DMS79 treated with DMSO at 0.1 percent for 48 hours (cell line): ENCODE measurements around the gene PHOX2B.
A peak's percentile ranks its signal among the peaks of the same experiment; 100 is the strongest.
"Not testable (repeated sequence)": the region's sequence is repeated elsewhere in the genome, so short reads cannot be mapped to it uniquely, and the experiment has no call there.

Experiments used
- DNase-seq: peaks from one replicate; lab custom pipeline; 2025; lab: John Stamatoyannopoulos, UW

Gene PHOX2B

GRCh38 chr4:41748074-41748570, 403 bp downstream of the PHOX2B start:
- no peak for DNase-seq

- no peak for DNase-seq
These were observed 1.1 kb downstream of the PHOX2B start for GRCh38 chr4:41747230-41748055.

GRCh38 chr4:41746440-41747229, 1.9 kb downstream of the PHOX2B start:
- DNase-seq, result no peak

GRCh38 chr4:41746025-41746439, 2.5 kb downstream of the PHOX2B start:
- no peak for DNase-seq

GRCh38 chr4:41745292-41746024, 3.1 kb downstream of the PHOX2B start:
- DNase-seq, result no peak

- no peak for DNase-seq
These were observed 3.8 kb downstream of the PHOX2B start for GRCh38 chr4:41744572-41745291.

- DNase-seq, result no peak
These were observed 7.2 kb downstream of the PHOX2B start for GRCh38 chr4:41741354-41741753.

GRCh38 chr4:41737491-41737890, 11.0 kb downstream of the PHOX2B start:
- DNase-seq, result not testable (repeated sequence)

- no peak for DNase-seq
These were observed 14.2 kb downstream of the PHOX2B start for GRCh38 chr4:41734371-41734770.

GRCh38 chr4:41731569-41732126, 16.9 kb downstream of the PHOX2B start:
- DNase-seq, result no peak

- DNase-seq, result no peak
These were observed 20.0 kb downstream of the PHOX2B start for GRCh38 chr4:41728573-41728913.

- DNase-seq, result no peak
These were observed 20.5 kb downstream of the PHOX2B start for GRCh38 chr4:41727861-41728572.

GRCh38 chr4:41725254-41725653, 23.3 kb downstream of the PHOX2B start:
- no peak for DNase-seq

GRCh38 chr4:41723286-41723685, 25.2 kb downstream of the PHOX2B start:
- no peak for DNase-seq

- DNase-seq, result no peak
These were observed 26.3 kb downstream of the PHOX2B start for GRCh38 chr4:41722181-41722580.

- no peak for DNase-seq
These were observed 29.1 kb downstream of the PHOX2B start for GRCh38 chr4:41719417-41719816.

GRCh38 chr4:41718907-41719306, 29.6 kb downstream of the PHOX2B start:
- DNase-seq, result no peak

GRCh38 chr4:41715155-41715554, 33.4 kb downstream of the PHOX2B start:
- peak; percentile 3 for DNase-seq

- DNase-seq, result peak; percentile 32
These were observed 34.0 kb downstream of the PHOX2B start for GRCh38 chr4:41714364-41715000.

- no peak for DNase-seq
These were observed 34.8 kb downstream of the PHOX2B start for GRCh38 chr4:41713768-41714167.
